SK-N-SH treated with all-trans-retinoic acid at 6 μM for 48 hours (cell line): Measurements from ENCODE around the gene GIMAP7.

Source experiments
- ATAC-seq: fragments of 200-7000 bp; cut with Tn5 transposase; 3 replicates; pipeline ENCODE4 v1.9.1; 2020; ENCODE audit warnings: mild to moderate bottlenecking, moderate library complexity
- ARNTL ChIP-seq: fragments of 450-650 bp; formaldehyde crosslinking; IDR thresholded peaks from 2 replicates; pipeline ENCODE4 v1.5.0; 2020; ENCODE audit warnings: low read depth, mild to moderate bottlenecking, moderate library complexity, borderline replicate concordance
- BACH2 ChIP-seq: fragments of 250-450 bp; sonication (Bioruptor Pico); IDR thresholded peaks from 2 replicates; pipeline ENCODE4 v1.9.0; 2021; ENCODE audit warnings: mild to moderate bottlenecking, borderline replicate concordance
- CREB5 ChIP-seq: fragments of 250-450 bp; sonication (Bioruptor Pico); IDR thresholded peaks from 2 replicates; pipeline ENCODE4 v1.5.1; 2020; ENCODE audit warnings: low read depth, mild to moderate bottlenecking, moderate library complexity
- CSDC2 ChIP-seq: fragments of 250-450 bp; sonication (Bioruptor Pico); IDR thresholded peaks from 2 replicates; pipeline ENCODE4 v1.5.0; 2020; ENCODE audit warnings: mild to moderate bottlenecking, moderate library complexity
- CSRNP3 ChIP-seq: fragments of 250-450 bp; sonication (Bioruptor Pico); IDR thresholded peaks from 2 replicates; pipeline ENCODE4 v1.5.1; 2021; ENCODE audit warnings: mild to moderate bottlenecking, moderate library complexity
- ESRRG ChIP-seq: fragments of 250-450 bp; sonication (Bioruptor Pico); IDR thresholded peaks from 2 replicates; pipeline ENCODE4 v1.6.1; 2021; ENCODE audit warnings: mild to moderate bottlenecking
- OSR1 ChIP-seq: fragments of 250-450 bp; sonication (Bioruptor Pico); IDR thresholded peaks from 2 replicates; pipeline ENCODE4 v1.8.0; 2022; ENCODE audit warnings: moderate library complexity, mild to moderate bottlenecking, inconsistent platforms
- PATZ1 ChIP-seq: fragments of 250-450 bp; sonication (Bioruptor Pico); IDR thresholded peaks from 2 replicates; pipeline ENCODE4 v1.8.0; 2020; ENCODE audit warnings: mild to moderate bottlenecking, moderate library complexity, borderline replicate concordance
- POU6F1 ChIP-seq: fragments of 250-450 bp; sonication (Bioruptor Pico); IDR thresholded peaks from 2 replicates; pipeline ENCODE4 v1.8.0; 2021; ENCODE audit warnings: low read depth, mild to moderate bottlenecking, moderate library complexity, borderline replicate concordance
- PPARA ChIP-seq: fragments of 250-450 bp; sonication (Bioruptor Pico); IDR thresholded peaks from 2 replicates; pipeline ENCODE4 v1.5.0; 2020; ENCODE audit warnings: mild to moderate bottlenecking, borderline replicate concordance
- RARB ChIP-seq: fragments of 250-450 bp; sonication (Bioruptor Pico); IDR thresholded peaks from 2 replicates; pipeline ENCODE4 v1.8.0; 2021; ENCODE audit warnings: mild to moderate bottlenecking, moderate library complexity
- SNAI2 ChIP-seq: fragments of 250-450 bp; sonication (Bioruptor Pico); IDR thresholded peaks from 2 replicates; pipeline ENCODE4 v1.5.0; 2020; ENCODE audit warnings: mild to moderate bottlenecking, moderate library complexity
- TCF4 ChIP-seq: fragments of 250-450 bp; sonication (Bioruptor Pico); IDR thresholded peaks from 2 replicates; pipeline ENCODE4 v1.8.0; 2021; ENCODE audit warnings: mild to moderate bottlenecking, moderate library complexity, borderline replicate concordance
- TOX ChIP-seq: fragments of 250-450 bp; sonication (Bioruptor Pico); IDR thresholded peaks from 2 replicates; pipeline ENCODE4 v1.8.0; 2021; ENCODE audit warnings: mild to moderate bottlenecking, moderate library complexity, borderline replicate concordance
- TSHZ2 ChIP-seq: fragments of 250-450 bp; sonication (Bioruptor Pico); IDR thresholded peaks from 2 replicates; pipeline ENCODE4 v1.5.0; 2020; ENCODE audit warnings: mild to moderate bottlenecking, moderate library complexity
- ZFP3 ChIP-seq: fragments of 250-450 bp; sonication (Bioruptor Pico); IDR thresholded peaks from 2 replicates; pipeline ENCODE4 v1.5.0; 2020; ENCODE audit warnings: mild to moderate bottlenecking, moderate library complexity
- ZFP30 ChIP-seq: fragments of 450-650 bp; formaldehyde crosslinking; IDR thresholded peaks from 2 replicates; pipeline ENCODE4 v1.5.0; 2022; ENCODE audit warnings: mild to moderate bottlenecking, moderate library complexity
- ZNF565 ChIP-seq: fragments of 450-650 bp; formaldehyde crosslinking; conservative IDR thresholded peaks from 2 replicates; pipeline ENCODE4 v1.5.0; 2020; ENCODE audit warnings: low read depth, mild to moderate bottlenecking, moderate library complexity
- ZNF8 ChIP-seq: fragments of 450-650 bp; formaldehyde crosslinking; IDR thresholded peaks from 2 replicates; pipeline ENCODE4 v1.5.0; 2020; ENCODE audit warnings: mild to moderate bottlenecking, moderate library complexity

The GIMAP7 gene

GRCh38 chr7:150516956-150517745 lies 2.5 kb downstream of the GIMAP7 start:
- ATAC-seq: no peak
- no peak for TF ChIP-seq CSDC2 (CRISPR knock-in tag)
- TF ChIP-seq ZNF565 (CRISPR knock-in tag): no peak
- TF ChIP-seq CSRNP3 (CRISPR knock-in tag): no peak
- TF ChIP-seq, all 23 proteins: peak for 0

GRCh38 chr7:150519310-150519709 lies 4.6 kb downstream of the GIMAP7 start:
- ATAC-seq: no peak
- TF ChIP-seq SNAI2 (no peak), RARB (no peak), BACH2 (CRISPR knock-in tag) (no peak), ZNF8 (CRISPR knock-in tag) (no peak), OSR1 (CRISPR knock-in tag) (no peak), ZFP30 (no peak), ZFP3 (CRISPR knock-in tag) (no peak), ESRRG (no peak), PATZ1 (CRISPR knock-in tag) (no peak), TOX (CRISPR knock-in tag) (no peak), POU6F1 (CRISPR knock-in tag) (no peak), CREB5 (no peak), ZNF565 (CRISPR knock-in tag) (no peak), TSHZ2 (CRISPR knock-in tag) (no peak), ARNTL (CRISPR knock-in tag) (no peak), CSDC2 (CRISPR knock-in tag) (no peak), TCF4 (CRISPR knock-in tag) (no peak), CSRNP3 (CRISPR knock-in tag) (no peak), PPARA (CRISPR knock-in tag) (no peak)
- TF ChIP-seq, all 23 proteins: peak for 0
